Glomerular endothelial cell (primary cell): Measurements from ENCODE around the gene GTF2I. TPM values are rescaled to one million over a fixed set of nuclear protein-coding genes. Genes with fewer than 3 reads are reported as not detected.
A peak's percentile ranks its signal among the peaks of the same experiment; 100 is the strongest.
"Not testable (repeated sequence)": the region's sequence is repeated elsewhere in the genome, so short reads cannot be mapped to it uniquely, and the experiment has no call there.

Experiments used
- DNase-seq: peaks from one replicate; pipeline ENCODE4 v3.0.0-alpha.2; 2011; ENCODE audit warnings: low read depth, low spot score; ENCODE audit errors: extremely low read depth
- total RNA-seq: library from RNA; depleted of rRNA; stranded (reverse); fragments of >200 nt; gene quantifications from 2 replicates; pipeline ENCODE4 v1.2.3, GENCODE V29; 2015

Gene GTF2I
- total RNA-seq, 1 donor from 2014 or later, result 129 TPM

DNA sequence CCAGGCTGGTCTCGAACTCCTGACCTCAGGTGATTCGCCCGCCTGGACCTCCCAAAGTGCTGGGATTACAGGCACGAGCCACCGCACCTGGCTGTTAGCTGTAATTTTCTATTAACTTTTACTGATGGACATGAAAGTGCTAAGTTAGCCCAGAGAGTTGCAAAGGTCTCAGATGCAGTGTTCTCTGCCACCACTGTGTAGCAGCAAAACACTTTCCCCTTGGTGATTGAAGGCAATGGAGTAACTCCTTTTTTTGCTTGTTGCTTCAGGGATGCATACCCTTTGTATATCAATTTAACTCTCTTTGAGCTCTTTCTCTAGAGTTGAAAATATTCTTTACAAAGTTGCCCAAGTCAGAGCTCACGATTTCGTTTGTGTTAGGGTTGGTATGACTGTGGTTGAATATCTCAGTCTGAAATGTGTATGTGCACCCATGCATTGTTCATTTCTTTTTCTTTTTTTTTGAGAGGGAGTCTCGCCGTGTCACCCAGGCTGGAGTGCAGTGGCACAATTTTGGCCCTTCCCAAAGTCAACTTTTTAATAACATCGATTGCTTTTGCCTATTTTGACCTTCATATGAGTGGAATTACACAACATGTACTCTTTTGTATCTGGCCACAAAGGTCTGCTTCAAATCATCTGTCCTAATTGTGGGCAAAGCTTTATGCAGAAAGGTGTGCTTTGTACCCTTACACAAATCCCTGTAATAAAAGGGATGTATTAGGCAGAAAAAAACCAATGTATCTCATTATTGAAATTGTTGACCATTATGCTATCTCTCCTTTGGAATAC is 52.6 kb downstream of the GTF2I start:
- no peak for DNase-seq

DNA sequence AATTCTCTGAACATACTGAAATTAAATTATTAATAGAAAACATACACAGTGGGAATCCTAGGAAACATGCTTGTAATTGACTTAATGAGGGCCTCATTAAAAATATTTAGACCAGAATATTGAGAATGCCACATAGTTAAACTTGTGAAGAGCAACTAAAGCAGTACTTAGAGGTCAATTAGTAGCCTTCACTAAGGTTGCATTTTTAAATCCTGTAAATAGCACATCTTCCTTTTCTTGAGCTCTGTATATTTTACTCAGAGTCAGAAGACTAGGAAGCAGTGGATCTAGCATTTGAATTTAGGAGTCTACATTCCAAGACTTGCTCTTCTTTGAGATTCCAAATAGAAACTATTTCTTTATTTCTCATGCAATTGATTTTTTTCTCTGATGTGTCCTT is 56.0 kb downstream of the GTF2I start:
- DNase-seq, result no peak

DNA sequence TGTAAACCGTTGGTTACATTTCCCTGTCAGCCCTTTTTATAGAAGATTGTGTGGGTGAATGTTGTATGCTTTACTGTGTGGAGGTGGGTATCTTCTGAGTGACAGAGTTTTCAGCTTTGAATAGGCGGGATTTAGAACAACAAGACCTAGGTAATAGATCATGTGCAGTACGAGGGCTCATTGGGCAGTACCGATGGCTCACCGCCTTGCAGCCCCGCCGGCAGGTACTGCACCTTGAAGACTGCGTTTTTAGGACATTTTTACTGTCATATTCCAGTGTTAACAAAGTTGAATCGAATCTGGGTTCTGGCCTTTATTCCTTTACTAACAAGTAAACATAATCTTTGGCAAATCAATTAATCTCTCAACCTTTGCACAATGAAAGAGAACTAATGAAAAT is 60.4 kb downstream of the GTF2I start:
- no peak for DNase-seq

DNA sequence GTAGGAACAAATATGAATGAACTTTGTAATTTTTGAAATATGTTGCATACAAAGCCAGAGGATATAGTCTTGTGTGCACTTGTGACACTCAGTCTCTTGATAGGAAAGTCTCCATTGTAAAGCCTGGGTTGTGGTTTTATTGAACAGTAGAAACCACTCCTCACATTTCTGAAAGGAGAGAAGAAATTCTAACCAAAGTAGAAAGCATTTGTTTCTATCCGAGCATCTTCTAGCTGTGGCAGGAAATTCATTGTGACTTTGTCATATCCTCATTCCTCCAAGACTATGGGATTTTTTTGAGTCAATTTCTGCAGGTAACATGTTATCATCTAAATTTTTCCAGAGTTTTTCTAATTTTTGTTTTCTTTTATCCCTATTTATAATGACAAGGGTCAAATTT is 60.8 kb downstream of the GTF2I start:
- DNase-seq, result peak; percentile 0

DNA sequence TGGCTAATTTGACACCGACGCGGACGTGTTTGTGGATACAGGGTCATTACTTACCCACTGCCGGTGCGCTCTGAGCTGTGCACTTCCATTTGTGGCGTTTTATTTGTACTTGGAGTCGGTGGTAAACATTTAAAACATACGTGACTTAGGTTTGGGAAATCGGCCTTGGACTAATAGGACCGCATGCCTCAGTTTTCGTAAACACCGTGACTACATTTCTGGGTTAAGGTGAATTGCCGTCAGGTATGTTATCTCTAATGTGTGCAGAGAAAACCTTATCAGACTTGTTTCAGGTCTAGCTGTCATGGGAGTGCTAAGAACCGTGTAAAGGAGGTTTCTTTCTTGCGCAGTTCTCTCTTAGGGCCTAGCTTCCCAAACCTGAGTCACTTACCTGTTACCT is 64.6 kb downstream of the GTF2I start:
- DNase-seq, result no peak

DNA sequence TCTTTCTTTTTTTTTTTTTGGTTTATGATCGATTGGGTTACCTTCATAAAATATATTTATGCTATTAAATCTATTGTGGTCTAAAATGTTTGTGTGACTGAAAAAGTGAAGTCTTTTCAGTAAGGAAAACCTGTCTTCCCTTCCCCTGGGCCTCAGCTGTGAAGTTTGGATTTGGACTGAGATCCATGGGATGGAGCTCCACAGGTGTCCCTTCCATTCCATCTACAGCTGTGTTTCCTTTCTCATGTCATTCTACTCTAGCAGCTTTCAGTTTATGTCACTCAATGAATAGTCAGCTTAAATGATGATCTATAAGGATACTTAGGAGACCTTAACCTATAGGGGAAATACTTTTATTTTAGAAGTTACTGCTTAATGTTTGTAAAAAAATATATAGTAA is 68.3 kb downstream of the GTF2I start:
- no peak for DNase-seq

DNA sequence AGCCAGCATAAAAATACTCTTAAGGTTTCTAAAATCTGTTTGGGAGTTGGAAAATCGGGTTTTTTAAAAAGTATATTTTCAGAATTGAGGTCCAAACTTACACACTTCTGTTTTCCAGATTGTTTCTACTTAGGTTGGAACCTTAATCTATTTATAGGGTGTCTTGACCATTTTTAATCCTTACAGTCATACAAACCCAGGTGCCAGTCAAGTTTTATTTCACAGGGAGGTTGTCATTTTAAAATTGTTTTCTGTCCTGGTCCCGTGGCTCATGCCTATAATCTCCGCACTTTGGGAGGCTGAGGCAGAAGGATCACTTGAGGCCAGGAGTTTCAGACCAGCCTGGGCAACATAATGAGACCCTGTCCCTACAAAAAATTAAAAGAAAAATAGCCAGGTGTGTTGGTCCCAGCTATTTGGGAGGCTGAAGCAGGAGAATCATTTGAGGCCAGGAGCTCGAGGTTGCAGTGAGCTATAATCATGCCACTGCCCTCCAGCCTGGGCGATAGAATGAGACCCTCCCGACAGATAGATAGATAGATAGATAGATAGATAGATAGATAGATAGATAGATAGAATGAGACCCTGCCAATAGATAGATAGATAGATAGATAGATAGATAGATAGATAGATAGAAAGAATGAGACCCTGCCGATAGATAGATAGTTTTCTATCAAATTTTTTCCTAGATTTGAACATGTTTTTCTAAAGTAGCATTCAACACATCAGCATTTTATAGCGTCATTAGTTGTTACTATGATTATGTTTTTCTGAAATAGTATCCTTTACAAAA is 69.0 kb downstream of the GTF2I start:
- DNase-seq, result no peak

DNA sequence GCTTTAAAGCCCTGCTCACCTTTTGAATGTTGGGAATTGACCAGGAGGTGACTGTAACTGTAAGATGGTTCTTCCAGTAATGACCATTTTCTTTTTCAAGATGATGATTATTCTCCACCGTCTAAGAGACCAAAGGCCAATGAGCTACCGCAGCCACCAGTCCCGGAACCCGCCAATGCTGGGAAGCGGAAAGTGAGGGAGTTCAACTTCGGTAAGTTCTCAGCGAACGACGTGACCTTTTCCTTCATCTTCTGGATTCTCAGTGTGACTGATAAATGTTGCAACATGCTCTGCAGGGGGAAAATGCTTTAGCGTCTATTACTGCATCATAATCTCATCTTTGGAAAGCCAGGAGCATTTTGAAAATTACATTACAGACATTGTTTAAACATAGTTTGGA is 71.2 kb downstream of the GTF2I start:
- not testable (repeated sequence) for DNase-seq

DNA sequence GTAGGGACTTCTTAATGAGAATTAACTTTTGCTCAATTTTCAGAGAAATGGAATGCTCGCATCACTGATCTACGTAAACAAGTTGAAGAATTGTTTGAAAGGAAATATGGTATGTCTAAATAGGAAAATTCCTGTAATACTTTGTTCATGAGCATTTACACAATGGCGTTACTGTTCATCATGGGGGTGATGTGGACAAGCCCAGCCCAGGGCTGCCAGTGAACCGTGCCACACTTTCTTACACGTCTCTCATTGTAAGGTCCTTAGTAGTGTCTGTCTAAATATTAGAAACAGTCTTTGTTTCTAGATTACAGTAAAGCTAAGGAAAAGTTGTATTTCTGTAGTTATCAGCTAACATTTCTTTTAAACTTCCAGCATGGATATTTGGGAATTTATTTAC is 72.7 kb downstream of the GTF2I start:
- not testable (repeated sequence) for DNase-seq

DNA sequence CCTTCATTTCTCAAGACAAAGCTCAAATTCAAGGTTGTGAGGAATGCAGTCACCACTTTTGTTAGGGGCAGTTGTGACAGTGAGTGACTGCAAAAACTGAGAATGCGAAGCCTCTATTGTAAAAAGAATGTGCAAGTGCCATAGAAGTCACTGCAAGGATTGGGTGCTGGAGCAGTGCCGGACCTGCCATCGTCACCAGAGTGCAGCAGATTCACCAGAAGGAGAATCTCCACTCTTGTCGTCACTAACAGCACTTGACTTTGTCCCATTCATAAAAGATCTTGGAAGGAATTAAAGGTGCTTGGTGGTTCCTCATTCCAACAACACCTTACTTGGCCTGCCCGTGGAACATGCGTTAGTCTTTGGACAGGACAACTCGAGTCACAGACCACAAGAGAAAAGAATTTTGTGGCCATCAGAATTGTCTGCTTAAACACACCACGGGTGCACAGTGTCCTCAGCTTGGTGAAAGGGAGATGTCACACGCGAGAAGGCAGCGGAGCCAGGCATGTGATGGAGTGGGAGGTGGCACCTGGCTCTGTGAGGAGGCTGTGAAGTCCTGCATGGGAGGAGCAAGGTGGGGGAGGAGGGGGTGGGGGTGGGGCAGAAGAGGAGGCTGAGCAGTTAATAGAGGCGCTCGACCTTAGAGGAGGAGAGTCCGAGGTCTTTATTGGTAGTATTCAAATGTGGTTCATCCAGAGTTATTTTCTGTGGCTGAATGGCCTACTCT is 82.6 kb downstream of the GTF2I start:
- not testable (repeated sequence) for DNase-seq

DNA sequence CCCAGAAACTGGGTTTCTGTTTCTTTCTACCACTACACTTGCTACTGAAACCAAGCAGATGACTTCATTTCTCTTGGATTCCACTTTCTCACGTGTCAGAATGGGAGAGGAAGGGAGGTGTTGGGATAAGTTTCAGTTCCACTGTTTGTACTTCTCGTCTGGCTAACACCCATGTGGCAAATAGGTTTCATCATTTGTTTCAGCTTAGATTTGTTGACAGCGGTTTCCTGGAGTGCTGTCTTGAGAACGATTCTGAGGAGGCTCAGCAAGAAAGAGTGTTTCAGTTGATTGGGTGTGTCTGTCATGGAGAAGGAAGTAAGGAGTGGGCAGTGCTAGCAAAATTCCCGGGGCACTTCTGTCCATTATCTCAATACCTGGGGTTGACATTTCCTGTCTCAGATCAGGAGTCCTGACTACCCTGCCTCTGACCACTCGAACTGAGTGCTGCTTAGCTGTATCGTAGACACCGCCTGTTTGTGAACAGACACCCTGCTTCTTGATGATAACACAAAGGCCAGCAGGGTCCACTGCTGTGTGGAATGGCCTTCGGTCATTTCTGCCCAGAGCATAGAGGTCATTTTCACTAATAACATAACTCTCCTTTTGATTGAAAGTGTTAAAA is 86.5 kb downstream of the GTF2I start:
- not testable (repeated sequence) for DNase-seq

DNA sequence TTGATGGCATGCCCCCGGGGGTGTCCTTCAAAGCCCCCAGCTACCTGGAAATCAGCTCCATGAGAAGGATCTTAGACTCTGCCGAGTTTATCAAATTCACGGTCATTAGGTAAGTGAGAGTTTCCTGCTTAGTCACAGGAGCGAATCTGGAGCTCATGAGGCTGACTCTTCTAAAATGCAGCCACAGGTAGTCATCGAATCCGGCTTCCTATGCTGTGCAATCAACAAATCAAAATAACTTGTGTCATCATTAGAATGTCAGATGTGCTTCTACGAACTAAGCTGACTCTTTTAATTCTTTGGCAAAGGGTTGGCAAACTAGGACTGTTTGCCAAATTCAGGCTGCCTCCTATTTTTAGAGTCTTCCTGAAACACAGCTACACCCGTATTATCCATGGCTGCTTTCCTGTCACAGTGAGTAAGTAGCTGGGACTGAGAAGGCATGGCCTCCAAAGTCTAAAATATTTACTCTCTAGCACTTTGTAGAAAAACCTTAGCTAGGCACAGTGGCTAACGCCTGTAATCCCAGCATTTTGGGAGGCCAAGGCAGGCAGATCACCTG is 96.5 kb downstream of the GTF2I start:
- DNase-seq, result not testable (repeated sequence)

DNA sequence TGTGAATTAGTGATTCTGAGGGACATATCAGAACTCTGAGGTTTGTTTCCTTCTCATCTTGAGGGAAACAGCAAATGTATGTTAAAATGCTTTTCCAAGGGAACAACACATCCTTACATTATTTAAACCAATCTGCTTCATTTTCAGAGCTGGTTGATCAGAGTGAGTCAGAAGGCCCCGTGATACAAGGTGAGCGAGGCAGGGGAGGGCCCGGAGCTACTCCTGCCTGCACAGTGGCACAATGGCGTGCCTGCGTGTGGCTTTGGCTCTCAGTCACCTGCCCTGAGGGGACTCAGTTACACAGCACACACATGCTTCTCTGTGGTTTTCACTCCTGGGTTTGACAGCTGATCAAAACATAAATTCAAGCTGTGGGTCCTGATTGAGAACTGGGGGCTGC is 99.2 kb downstream of the GTF2I start:
- DNase-seq, result not testable (repeated sequence)

DNA sequence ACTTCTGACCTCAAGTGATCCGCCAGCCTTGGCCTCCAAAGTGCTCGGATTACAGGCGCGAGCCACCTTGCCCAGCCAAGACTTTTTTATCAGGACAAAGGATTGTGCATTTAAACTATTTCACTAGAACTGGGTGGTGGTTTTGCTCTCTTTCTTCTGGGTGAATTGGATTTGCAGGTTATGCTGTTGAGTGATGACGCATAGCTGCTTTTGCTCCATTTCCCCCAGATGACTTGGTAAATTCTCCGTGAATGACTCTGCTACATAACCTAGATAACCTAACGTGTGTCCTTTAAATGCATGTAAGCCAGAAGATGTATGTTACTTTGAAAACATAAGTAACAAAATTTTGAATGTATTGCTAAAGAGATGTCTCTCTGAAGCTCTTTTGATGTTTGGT is 100.8 kb downstream of the GTF2I start:
- not testable (repeated sequence) for DNase-seq

DNA sequence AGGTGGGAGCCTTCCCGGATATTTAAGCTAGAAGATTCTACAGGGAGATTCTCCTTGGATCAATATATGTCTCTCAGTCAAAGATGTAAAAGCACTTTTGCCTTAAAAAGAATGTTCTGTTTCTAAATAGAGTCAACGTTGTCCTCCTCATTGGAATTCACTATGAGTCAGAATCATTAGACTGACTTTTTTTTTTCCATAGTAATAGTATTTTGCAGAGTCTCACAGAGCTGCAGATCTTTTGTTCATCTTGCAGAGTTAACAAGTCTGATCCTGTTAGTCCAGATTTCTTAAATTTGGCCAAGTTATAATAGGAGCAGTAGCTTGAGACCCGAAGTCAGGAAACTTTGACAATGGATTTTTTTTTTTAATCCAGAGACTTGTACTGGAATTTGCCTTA is 101.5 kb downstream of the GTF2I start:
- DNase-seq, result not testable (repeated sequence)

DNA sequence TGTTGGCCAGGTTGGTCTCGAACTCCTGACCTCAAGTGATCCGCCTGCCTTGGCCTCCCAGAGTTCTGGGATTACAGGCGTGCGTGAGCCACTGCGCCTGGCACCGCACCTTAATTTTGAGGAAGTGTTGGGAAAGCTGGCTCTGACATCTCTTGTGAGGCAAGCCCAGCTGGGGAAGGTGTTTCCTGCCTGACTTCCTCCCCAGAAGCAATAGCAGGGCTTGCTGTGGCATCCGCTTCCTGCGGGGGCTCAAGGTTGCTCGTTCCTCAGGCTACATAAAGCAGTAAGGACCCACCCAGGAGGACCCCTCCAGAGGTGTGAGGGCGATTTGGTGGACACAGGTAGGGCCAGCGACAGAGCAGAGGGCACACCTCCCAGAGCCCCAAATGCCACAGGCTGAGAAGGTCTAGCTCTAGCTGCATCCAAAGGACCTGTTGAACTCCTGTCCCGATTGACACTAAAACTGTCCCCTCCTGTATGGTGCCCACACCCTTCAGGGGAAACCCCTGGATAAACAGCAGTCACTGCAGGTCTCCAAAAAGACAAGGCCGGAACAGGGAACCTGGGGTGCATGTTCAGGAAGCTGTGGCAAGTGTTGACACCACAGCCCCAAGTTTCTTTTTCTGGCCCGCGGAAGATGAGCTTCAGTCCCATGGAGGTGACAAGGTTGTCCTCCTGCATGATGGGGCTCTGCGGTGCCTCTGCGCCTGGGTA is 107.8 kb downstream of the GTF2I start:
- not testable (repeated sequence) for DNase-seq

DNA sequence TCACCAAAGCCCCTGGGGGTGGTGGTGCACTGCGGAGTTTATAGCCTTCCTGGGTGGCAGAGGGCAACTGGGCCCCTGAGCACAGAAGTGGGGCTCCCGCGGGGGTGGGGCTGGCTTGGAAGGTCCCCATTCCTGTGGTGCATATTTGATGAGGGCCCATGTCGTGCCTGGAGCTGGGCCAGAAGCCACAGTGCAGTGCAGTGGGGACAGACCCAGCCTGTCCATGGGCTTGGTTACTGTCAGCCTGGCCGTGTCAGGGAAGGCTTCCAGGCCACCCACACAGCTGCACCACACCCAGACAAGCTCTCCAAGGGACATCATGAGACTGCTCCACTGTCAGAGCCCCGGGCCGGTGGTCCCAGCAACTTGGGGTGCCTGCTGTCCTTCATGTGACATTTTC is 109.0 kb downstream of the GTF2I start:
- DNase-seq, result not testable (repeated sequence)

DNA sequence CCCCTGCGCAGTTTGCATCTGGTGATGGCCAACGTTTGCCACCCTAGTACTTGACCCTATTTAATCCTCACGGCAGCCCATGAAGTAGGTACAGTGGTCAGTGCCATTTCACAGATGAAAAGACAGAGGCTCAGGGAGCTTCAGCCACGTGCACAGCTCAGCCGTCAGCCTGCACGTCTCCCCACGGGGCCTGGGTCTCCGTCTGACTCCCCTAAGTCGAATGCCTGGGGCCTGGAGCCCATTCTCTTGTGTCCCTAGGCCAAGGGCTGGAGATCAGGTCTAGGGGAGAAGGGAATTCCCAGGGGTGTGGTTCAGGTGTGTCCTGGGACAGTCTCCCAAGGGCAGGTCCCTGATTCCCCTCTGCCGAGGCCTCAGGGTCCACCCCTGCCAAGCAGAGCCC is 109.5 kb downstream of the GTF2I start:
- DNase-seq, result not testable (repeated sequence)

DNA sequence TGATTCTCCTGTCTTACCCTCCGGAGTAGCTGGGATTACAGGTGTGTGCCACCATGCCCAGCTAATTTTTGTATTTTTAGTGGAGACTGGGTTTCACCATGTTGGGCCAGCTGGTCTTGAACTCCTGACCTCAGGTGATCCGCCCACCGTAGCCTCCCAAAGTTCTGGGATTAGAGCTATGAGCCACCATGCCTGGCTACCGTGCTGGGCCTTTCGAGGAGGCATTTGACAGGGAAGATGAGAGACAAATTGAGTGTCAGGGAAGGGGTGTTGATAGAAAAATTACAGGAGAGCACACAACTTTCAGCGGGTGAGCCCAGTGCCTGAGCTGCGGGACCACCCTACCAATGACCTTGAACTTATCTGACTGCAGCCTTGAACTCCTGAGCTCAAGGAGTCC is 112.5 kb downstream of the GTF2I start:
- not testable (repeated sequence) for DNase-seq

DNA sequence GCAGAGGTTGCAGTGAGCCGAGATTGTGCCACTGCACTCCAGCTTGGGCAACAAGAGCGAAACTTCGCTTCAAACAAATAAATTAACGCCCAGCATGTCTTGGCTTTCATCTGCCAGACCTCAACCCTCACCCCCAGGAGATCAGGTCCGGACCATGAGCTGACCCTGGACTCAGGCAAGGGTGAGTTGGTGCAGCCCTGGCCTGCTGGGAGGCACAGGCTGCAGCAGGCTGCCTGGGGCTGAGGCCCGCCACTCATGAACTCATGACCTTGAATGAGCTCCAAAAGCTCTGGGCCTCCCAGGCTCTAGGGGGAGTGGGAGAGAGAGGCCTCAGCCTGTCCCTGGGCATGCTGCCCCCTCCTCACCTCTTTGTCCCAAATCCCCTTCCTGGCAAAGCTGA is 114.6 kb downstream of the GTF2I start:
- DNase-seq, result not testable (repeated sequence)
